GM12874 (cell line): Measurements from ENCODE around the gene FGF6.

Experiments used
- TF ChIP-seq, protein P1 (sequence below): IDR thresholded peaks from 2 replicates; pipeline ENCODE4 v1.5.1; 2011; ENCODE audit warnings: low read depth, mild to moderate bottlenecking, control low read depth, low read length, moderate library complexity; ENCODE audit not compliant: insufficient read depth

The FGF6 gene

DNA sequence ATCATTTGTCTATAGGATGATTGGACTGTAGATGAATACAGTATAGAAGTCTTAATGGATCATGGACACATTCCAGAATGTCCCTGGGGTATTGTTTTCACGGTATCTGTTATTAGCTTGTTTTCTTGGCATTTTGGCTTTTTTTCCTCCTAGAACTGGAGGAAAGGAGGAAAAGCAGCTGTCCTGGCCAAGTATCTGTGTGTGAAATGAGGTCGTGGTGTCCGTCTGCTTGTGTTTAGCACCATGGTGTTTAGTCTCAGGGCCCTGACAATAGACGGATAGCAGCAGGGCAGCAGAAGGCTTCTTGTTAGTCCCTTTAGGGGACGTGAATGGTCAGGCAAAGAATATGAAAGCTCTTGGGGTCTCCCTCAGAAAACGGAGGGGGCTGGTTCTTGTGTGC is 21.2 kb downstream of the FGF6 start:
- TF ChIP-seq, protein P1, sequence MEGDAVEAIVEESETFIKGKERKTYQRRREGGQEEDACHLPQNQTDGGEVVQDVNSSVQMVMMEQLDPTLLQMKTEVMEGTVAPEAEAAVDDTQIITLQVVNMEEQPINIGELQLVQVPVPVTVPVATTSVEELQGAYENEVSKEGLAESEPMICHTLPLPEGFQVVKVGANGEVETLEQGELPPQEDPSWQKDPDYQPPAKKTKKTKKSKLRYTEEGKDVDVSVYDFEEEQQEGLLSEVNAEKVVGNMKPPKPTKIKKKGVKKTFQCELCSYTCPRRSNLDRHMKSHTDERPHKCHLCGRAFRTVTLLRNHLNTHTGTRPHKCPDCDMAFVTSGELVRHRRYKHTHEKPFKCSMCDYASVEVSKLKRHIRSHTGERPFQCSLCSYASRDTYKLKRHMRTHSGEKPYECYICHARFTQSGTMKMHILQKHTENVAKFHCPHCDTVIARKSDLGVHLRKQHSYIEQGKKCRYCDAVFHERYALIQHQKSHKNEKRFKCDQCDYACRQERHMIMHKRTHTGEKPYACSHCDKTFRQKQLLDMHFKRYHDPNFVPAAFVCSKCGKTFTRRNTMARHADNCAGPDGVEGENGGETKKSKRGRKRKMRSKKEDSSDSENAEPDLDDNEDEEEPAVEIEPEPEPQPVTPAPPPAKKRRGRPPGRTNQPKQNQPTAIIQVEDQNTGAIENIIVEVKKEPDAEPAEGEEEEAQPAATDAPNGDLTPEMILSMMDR, result no peak

DNA sequence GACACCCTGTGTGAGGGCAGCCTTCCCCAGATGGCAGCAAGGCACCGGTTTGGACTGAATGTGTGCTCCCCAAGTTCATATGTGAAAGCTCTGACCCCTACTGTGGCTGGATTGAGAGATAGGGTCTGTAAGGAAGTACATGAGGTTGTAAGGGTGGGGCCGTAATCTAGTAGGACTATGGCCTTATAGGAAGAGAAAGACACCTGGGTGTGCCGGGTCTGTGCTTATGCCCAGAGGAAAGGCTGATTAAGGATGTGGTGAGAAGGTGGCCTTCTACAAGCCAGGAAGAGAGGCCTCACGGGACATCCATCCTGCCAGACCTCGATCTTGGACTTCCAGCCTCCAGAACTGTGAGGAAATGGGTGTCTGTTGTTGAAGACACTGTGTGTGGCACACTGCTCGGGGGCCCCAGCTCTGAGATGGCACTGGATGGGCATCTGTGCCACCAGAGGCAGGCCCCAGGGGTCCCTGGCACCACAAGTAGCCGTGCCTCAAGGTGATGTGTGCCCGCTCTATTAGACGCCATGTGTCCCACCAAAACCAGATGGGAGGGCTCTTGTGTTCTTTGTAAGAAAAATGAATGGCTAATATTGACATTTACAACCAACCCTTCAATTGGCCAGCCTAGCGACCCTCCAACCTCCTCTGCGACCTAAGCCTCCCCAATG is 22.0 kb downstream of the FGF6 start:
- TF ChIP-seq, protein P1, result no peak

DNA sequence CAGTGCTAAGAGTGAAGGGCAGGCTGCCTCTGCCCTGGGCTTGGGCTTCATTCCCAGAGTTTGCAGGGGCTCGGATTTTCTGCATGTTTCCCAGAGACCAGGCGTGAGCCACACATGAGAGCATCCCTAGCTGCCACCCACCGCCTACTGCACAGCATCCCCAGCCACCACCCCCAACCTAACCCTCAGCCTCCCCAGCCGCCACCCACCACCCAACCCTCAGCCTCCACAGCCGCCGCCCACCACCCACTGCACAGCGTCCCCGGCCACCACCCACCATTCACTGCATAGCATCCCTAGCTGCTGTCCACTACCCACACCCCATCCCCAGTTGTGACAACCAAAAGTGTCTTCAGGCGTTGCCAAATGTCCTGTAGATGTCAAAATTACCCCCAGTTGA is 22.6 kb downstream of the FGF6 start:
- TF ChIP-seq, protein P1, result no peak

DNA sequence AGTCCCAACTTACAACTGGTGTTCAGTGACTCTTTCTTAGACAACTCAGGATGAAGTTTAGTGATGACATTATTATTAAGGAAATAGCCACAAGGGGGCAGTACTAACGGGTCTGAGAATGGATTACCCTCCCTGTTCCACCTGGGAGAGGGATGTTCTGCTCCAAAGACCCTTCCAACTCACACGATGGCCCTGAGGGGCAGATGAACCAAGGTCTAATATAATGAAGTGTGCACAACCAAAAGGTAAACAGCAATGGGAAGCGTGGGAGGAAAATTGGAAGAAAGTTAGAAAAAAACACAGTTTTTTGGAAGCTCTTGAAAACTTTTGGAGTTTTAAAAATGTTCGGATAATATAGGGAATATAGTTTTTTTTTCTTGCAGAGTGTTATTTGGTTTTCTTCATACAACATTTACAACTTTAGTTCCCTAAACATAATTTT is 24.0 kb downstream of the FGF6 start:
- TF ChIP-seq, protein P1, result peak; percentile 52

DNA sequence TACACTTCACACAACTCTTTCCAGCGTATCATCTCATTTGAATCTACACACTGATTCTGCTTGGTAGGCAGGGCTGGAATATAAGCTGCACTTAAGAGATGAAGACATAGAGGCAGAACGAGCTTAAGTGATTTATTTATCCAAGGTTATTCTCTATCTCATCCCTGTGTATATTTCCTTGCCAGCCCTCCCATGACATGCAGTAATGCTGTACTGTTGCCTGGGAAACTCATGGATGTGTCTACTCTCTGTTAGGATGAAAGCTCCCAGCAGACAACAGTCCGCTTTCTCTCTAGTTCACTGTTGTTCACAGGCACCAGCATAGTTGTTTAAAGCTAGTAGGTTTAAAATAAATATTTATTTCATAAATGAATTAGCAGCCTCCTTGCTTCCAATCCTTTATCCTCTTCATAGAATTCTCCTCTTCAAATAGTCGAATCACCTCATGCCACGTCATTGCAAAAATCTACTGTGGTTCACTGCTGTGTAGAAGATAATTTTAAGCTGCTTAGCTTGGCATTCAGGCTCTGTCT is 25.4 kb downstream of the FGF6 start:
- TF ChIP-seq, protein P1, result no peak

DNA sequence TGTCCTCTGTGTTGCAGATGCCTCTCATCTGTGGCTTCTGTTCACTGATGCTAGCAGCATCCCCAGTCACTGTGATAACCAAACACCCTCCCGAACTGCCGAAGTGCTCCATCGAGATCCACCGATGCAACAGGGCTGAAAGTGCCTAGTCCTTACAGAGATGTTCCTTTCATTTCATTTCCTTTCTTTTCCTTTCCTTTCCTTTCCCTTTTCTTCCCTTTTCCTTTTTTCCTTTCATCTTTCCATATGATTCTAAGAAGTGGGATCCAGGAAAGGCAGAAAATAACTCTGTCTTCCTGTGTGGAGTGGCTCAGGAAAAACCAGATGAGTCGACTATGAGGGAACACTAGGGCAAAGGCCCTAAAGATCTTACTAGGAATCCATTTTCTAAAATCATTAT is 26.7 kb downstream of the FGF6 start:
- TF ChIP-seq, protein P1, result no peak

DNA sequence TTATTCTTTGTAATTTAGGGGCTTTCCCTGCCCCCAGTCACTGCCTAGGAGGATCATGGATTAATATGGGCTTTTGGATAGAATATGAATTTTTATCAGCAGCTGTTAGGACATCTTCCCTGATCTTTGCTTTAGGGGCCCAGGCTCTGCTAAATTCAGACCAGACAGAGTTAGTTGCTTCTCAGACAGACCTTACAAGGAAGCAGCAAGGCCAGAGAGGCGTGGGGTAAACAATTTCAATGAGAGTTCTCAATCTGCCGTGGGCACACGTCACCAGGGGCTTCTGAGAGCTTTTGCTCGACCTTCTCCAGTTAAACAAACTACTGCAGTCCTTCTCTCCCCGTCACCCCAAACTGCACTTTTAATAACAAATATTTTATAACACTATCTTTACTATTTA is 27.7 kb downstream of the FGF6 start:
- TF ChIP-seq, protein P1, result no peak

DNA sequence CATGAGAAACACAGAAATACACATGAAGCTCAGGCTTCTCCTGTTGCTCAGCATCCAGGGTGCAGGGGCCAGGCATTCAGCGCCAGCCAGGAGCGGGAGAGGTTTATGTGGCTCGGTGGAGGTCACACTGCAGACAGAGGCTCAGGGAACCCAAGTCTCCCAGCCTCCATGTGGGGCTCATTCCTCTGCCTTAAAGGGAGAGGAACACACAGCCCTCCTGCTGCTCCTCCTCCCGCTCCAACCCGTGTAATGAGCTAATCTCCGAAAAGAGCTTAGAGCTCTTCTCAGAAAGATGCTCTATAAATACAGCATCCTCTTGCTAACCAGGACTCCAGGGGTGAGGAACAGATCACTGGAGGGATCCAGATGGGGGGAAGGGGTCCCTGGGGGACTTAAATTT is 28.2 kb downstream of the FGF6 start:
- TF ChIP-seq, protein P1, result no peak
